Psoas muscle (tissue), 8 donors: ENCODE data around the gene TSHZ2. TPM values are rescaled to one million over a fixed set of nuclear protein-coding genes. Genes with fewer than 3 reads are reported as not detected.
"Not testable (repeated sequence)": the region's sequence is repeated elsewhere in the genome, so short reads cannot be mapped to it uniquely, and the experiment has no call there.

Source experiments
- ATAC-seq, 4 donors: fragments of 200-7000 bp; cut with Tn5 transposase; one replicate each; pipeline ENCODE4 v1.9.1; 2020; ENCODE audit warnings: moderate library complexity in 3 of 4, mild to moderate bottlenecking in 2 of 4
- DNase-seq, 2 donors: peaks; one replicate each; pipeline ENCODE4 v3.0.0-alpha.2; 2020
- H3K27ac ChIP-seq: fragments of 200-600 bp; one replicate; pipeline ENCODE4 v1.8.0; 2022
- H3K27me3 ChIP-seq, 3 donors: fragments of 200-600 bp in 1 of 3; one replicate each; pipeline versions ENCODE4 v1.6.1 to v1.8.0; 2013 to 2022; ENCODE audit warnings: low read length in 2 of 3, mild to moderate bottlenecking in 2 of 3, moderate library complexity in 1 of 3; ENCODE audit not compliant: insufficient read depth in 3 of 3
- H3K36me3 ChIP-seq, 2 donors: fragments of 200-600 bp in 1 of 2; one replicate each; pipeline versions ENCODE4 v1.6.1 to v1.8.0; 2013 to 2022; ENCODE audit warnings: low read depth in 1 of 2, mild to moderate bottlenecking in 1 of 2, moderate library complexity in 1 of 2; ENCODE audit not compliant: insufficient read depth in 1 of 2
- H3K4me1 ChIP-seq: fragments of 200-600 bp; one replicate; pipeline ENCODE4 v1.8.0; 2022
- H3K4me3 ChIP-seq: fragments of 200-600 bp; one replicate; pipeline ENCODE4 v1.8.0; 2022; ENCODE audit warnings: mild to moderate bottlenecking
- H3K9me3 ChIP-seq: fragments of 200-600 bp; one replicate; pipeline ENCODE4 v1.8.0; 2022
- CTCF ChIP-seq: fragments of 200-600 bp; IDR thresholded peaks from one replicate; pipeline ENCODE4 v1.8.0; 2022; ENCODE audit warnings: antibody characterized with exemption
- WGBS, 3 donors: extraction: QIAGEN DNeasy Blood & Tissue Kit; methylation state at CpG; one replicate each; pipeline versions ENCODE4 v1.1.6 to v1.1.7; 2013; 5-methylcytosine and 5-hydroxymethylcytosine counted together
- intact Hi-C, 2 donors: fragments of 100-400 bp; cut with DNase I; formaldehyde crosslinking; loops; one replicate each; pipeline versions ENCODE4 v1.11.0 to v1.14.2; 2022
- polyA plus RNA-seq, 3 donors: library from polyadenylated mRNA; stranded (reverse); fragments of 200-250 nt; gene quantifications; one replicate each; pipeline ENCODE4 v1.2.3, GENCODE V29; 2013
- total RNA-seq, 4 donors: library from RNA; stranded (reverse); fragmentation: NEBNext Ultra II Directional in 2 of 4; extraction: Animal tissue kit (Norgen Biotek cat#: 25700) in 2 of 4; gene quantifications; one replicate each; pipeline versions ENCODE4 v1.2.1 to v1.2.4, GENCODE V29; 2021 to 2023
- donor health status: healthy with polysubstance abuse.
- donor health status: DM: no; HTN: no; CAD: no; lungs with moderate emphysema.
- donor health status: Bipolar disorder and iron deficiency.
- donor health status: healthy.
- donor health status: DM: yes; HTN: yes; CAD: no.
- donor health status: DM: no; HTN: no; CAD: no.
- donor health status: DM: no; HTN: no; CAD: no.
- donor health status: DM: yes; HTN: yes; CAD: no.

Gene TSHZ2
- total and polyA plus RNA-seq, 7 donors: 0.39 to 7.5 (median 1.9) TPM

GRCh38 chr20:53019464-53019863 lies 47.3 kb downstream of the TSHZ2 start:
- Histone ChIP-seq H3K27me3 (no peaks in the 10 kb centered on the region), H3K36me3 (no peaks in the 10 kb centered on the region), H3K4me3 (no peak overlapping the region), H3K27ac (no peak overlapping the region), H3K4me1 (no peaks in the 10 kb centered on the region), H3K9me3 (no peaks in the 10 kb centered on the region)
- ATAC-seq (no peak), DNase-seq (no peak)
- WGBS, 3 donors: 79 to 86% (median 85%) methylated on average over 6 of the region's 6 CpGs
- intact Hi-C loops: no loop called here
- TF ChIP-seq CTCF: no peak

DNA sequence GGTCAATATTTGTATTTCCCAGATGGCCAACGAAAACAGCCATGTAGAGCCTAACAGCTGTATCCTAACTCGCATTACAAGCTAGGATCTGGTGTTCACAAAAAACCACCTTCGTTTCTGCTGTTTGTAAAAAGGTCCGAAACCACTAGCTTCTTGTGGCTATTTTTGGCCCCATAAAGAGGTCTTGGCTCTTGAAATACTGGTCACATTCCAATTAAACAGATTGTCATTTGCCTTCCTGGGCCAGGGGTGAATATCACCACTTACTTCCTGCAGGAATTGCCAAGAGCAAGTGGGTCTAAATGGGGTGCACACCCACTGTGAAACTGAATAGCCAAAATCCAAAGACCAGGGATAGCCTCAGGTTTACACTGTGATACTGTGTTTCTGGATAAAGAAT lies 48.2 kb downstream of the TSHZ2 start:
- H3K27ac ChIP-seq: no peak overlapping the region
- intact Hi-C loops: no loop called here
- H3K27me3 ChIP-seq: no peaks in the 10 kb centered on the region
- no peaks in the 10 kb centered on the region for H3K4me1 ChIP-seq
- ATAC-seq (no peak), DNase-seq (no peak)
- TF ChIP-seq CTCF: no peak
- no peak overlapping the region for H3K4me3 ChIP-seq
- no peaks in the 10 kb centered on the region for H3K36me3 ChIP-seq
- H3K9me3 ChIP-seq: no peaks in the 10 kb centered on the region
- 30 to 35% (median 32%) methylated on average over 4 of the region's 4 CpGs for WGBS, 3 donors

GRCh38 chr20:53020834-53021233 lies 48.7 kb downstream of the TSHZ2 start:
- TF ChIP-seq CTCF: no peak
- 55 to 69% (median 58%) methylated on average over 2 of the region's 2 CpGs for WGBS, 3 donors
- Histone ChIP-seq H3K27me3 (no peaks in the 10 kb centered on the region), H3K27ac (no peak overlapping the region), H3K9me3 (no peaks in the 10 kb centered on the region), H3K4me3 (no peak overlapping the region), H3K36me3 (no peaks in the 10 kb centered on the region), H3K4me1 (no peaks in the 10 kb centered on the region)
- intact Hi-C loops: no loop called here
- ATAC-seq: no peak
- no peak for DNase-seq

DNA sequence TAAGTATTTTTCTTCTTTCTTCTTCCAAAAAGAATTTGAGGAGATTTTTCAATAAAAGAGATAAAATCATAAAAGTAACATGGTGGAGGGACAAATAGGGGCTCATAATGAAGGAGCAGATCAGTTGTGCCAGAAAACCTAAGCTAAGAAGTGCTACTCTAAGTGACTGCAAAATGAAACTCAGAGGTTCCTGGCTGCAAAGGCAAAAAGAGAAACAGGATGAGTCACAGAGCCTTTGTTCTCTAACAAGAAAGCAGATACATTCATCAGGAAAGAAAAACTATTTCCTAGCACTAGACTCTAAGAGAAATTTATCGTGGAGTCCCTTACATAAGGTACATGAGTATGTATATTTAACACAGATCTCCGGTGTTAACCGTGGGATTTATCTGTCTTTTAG lies 49.8 kb downstream of the TSHZ2 start:
- Histone ChIP-seq H3K27ac (no peak overlapping the region), H3K4me1 (no peaks in the 10 kb centered on the region), H3K27me3 (no peaks in the 10 kb centered on the region), H3K4me3 (no peak overlapping the region), H3K36me3 (no peaks in the 10 kb centered on the region), H3K9me3 (no peaks in the 10 kb centered on the region)
- no peak for ATAC-seq
- intact Hi-C loops: no loop called here
- no peak for DNase-seq
- 84 to 92% (median 85%) methylated on average over 3 of the region's 3 CpGs for WGBS, 3 donors
- TF ChIP-seq CTCF: no peak

DNA sequence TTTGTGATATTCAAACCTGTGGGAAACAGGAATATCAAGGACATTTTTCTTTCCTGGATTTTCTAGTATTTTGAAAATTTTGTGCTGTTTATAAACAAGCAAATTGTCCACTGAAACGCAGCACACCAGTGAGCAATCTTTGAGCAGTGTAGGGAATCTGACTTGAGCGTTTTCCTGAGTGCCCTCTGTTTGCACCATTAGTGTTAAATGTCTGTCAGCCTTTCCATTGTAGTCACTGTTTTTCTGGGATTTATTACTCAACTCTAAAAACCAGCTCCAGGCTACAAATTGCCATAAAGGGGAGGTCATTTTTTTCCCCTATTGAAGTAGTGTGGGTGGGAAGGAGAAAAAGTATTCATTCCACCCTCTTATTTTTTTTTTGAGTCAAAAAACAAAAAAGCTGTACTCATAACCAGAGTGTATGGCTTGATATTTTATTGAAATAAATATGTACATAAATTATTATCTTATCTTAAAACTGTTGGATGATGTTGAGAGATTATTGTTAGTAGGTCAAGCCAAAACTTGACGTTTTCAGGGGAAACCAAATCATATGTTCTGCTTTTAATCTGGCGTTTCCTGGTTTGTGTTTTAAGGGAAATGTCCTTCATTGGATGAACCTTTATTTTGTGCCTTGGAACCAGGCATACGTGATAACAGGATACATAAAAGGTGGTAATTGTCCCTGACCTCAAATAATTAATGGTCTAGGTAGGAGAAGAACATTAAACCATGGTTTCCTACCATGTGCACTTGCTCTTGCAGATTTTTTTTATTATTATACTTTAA lies 51.8 kb downstream of the TSHZ2 start:
- H3K9me3 ChIP-seq: no peaks in the 10 kb centered on the region
- ATAC-seq (no peak), DNase-seq (no peak)
- no peak overlapping the region for H3K27ac ChIP-seq
- H3K4me1 ChIP-seq: no peaks in the 10 kb centered on the region
- intact Hi-C loops: no loop called here
- WGBS, 3 donors: 20 to 28% (median 22%) methylated on average over 5 of the region's 5 CpGs
- no peak for TF ChIP-seq CTCF
- H3K36me3 ChIP-seq: no peaks in the 10 kb centered on the region
- H3K4me3 ChIP-seq: no peak overlapping the region
- no peaks in the 10 kb centered on the region for H3K27me3 ChIP-seq

GRCh38 chr20:53024653-53025052 lies 52.5 kb downstream of the TSHZ2 start:
- intact Hi-C loops: not testable (repeated sequence)

More at GRCh38 chr20:53024653-53025052, 52.5 kb downstream of the TSHZ2 start:
- not testable (repeated sequence) for ATAC-seq, H3K27me3 ChIP-seq, DNase-seq, H3K4me1 ChIP-seq, H3K36me3 ChIP-seq, H3K4me3 ChIP-seq, H3K27ac ChIP-seq, H3K9me3 ChIP-seq
- WGBS, 3 donors: 91 to 97% (median 94%) methylated on average over 5 of the region's 5 CpGs
